ENCODE measurements around the gene ATP9B. TPM values are rescaled to one million over a fixed set of nuclear protein-coding genes. Genes with fewer than 3 reads are reported as not detected.
"Not testable (repeated sequence)": the region's sequence is repeated elsewhere in the genome, so short reads cannot be mapped to it uniquely, and the experiment has no call there.

Gene ATP9B
- total and polyA plus RNA-seq, 9 donors, result 19.9 to 72.1 (median 43.2) TPM

DNA sequence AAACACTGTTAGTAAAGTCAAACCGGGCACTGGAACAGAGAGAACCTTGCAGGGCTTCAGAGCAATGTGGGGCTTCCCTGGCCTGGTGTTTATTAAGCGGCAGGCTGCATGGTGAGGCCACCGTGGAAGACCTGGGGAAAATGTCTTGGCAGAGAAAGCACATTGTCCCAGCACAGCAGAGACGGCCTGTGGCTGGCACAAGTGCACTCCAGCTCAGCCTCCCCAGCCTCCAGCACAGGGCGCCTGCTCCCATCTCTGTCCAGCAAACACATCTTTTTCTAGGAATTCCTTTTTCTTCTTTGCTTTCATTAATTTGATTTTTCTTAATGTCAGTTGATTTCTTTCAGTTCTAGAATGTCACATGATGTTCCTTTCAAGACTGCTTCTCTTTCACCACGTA, 188.3 kb downstream of the ATP9B start:
- intact Hi-C loops (cut with DNase I), result no loop called here
- Histone ChIP-seq H3K27me3 (no peaks in the 10 kb centered on the region), H3K4me1 (ENCODE audit: insufficient read depth) (peaks cover 5% of the 10 kb centered on the region), H3K9me3 (no peaks in the 10 kb centered on the region), H3K27ac (no peak overlapping the region), H3K4me3 (no peak overlapping the region), H3K36me3 (no peaks in the 10 kb centered on the region)
- 75 to 87% (median 81%) methylated on average over 6 of the region's 6 CpGs for WGBS, 3 donors
- TF ChIP-seq EP300 (IDR thresholded peaks at IDR 0.05) (no peak), POLR2A (IDR thresholded peaks at IDR 0.05) (no peak)
- TF ChIP-seq, protein P1, sequence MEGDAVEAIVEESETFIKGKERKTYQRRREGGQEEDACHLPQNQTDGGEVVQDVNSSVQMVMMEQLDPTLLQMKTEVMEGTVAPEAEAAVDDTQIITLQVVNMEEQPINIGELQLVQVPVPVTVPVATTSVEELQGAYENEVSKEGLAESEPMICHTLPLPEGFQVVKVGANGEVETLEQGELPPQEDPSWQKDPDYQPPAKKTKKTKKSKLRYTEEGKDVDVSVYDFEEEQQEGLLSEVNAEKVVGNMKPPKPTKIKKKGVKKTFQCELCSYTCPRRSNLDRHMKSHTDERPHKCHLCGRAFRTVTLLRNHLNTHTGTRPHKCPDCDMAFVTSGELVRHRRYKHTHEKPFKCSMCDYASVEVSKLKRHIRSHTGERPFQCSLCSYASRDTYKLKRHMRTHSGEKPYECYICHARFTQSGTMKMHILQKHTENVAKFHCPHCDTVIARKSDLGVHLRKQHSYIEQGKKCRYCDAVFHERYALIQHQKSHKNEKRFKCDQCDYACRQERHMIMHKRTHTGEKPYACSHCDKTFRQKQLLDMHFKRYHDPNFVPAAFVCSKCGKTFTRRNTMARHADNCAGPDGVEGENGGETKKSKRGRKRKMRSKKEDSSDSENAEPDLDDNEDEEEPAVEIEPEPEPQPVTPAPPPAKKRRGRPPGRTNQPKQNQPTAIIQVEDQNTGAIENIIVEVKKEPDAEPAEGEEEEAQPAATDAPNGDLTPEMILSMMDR (IDR thresholded peaks at IDR 0.05), result no peak
- DNase-seq, result no peak

DNA sequence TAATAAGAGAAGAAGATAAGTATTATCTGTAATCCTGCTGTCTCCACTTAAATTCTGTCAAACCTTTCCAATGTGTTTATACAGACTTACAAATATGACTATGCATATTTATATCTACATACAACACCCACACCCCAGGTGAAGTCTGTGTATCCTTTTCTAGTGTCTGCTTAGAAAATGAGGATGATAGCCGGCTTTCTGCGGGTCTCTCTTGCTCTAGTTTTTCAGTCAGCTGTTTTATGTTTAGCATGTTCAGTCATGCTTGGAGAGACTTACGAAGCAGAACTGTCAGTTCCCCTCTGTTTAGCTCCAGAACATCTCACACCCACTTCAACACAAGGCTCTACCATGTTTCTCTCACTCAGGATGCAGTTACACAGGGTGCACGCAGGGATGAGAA, 189.3 kb downstream of the ATP9B start:
- H3K9me3 ChIP-seq, result no peaks in the 10 kb centered on the region
- no peaks in the 10 kb centered on the region for H3K27me3 ChIP-seq
- intact Hi-C loops (cut with DNase I), result no loop called here
- H3K4me1 ChIP-seq (ENCODE audit: insufficient read depth), result peaks cover 2% of the 10 kb centered on the region
- H3K27ac ChIP-seq, result no peak overlapping the region
- no peak overlapping the region for H3K4me3 ChIP-seq
- DNase-seq, result no peak
- H3K36me3 ChIP-seq, result no peaks in the 10 kb centered on the region
- WGBS, 3 donors, result 85 to 95% (median 88%) methylated on average over 4 of the region's 4 CpGs
- no peak for TF ChIP-seq EP300 (IDR thresholded peaks at IDR 0.05)
- TF ChIP-seq, protein P1 (IDR thresholded peaks at IDR 0.05), result no peak
- no peak for TF ChIP-seq POLR2A (IDR thresholded peaks at IDR 0.05)

DNA sequence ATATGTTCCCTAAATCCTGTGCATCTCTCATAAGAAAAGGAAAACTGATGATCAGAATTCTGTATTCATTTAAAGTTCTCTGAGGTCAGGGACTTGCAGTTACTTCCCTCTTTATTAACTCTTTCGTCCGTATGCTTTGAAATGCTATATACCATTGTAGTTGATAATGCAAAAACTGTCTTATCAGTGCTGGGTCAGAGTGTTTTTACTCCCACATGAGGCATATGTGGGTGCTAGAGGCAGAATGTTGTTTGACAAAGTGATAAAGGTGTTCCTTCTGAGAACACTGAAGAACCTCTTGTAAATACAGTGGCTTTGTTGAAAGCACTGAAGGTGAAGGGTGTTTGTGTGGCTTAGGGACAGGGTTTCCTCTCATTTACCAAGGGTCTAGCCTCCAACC, 190.0 kb downstream of the ATP9B start:
- Histone ChIP-seq H3K36me3 (no peaks in the 10 kb centered on the region), H3K27me3 (no peaks in the 10 kb centered on the region), H3K4me3 (no peak overlapping the region), H3K9me3 (no peaks in the 10 kb centered on the region), H3K27ac (no peak overlapping the region), H3K4me1 (ENCODE audit: insufficient read depth) (peaks cover 2% of the 10 kb centered on the region)
- intact Hi-C loops (cut with DNase I), result no loop called here
- no peak for DNase-seq
- 77 to 90% (median 83%) methylated on average over 2 of the region's 2 CpGs for WGBS, 3 donors
- TF ChIP-seq, protein P1 (IDR thresholded peaks at IDR 0.05), result no peak
- TF ChIP-seq POLR2A (IDR thresholded peaks at IDR 0.05) (no peak), EP300 (IDR thresholded peaks at IDR 0.05) (no peak)

DNA sequence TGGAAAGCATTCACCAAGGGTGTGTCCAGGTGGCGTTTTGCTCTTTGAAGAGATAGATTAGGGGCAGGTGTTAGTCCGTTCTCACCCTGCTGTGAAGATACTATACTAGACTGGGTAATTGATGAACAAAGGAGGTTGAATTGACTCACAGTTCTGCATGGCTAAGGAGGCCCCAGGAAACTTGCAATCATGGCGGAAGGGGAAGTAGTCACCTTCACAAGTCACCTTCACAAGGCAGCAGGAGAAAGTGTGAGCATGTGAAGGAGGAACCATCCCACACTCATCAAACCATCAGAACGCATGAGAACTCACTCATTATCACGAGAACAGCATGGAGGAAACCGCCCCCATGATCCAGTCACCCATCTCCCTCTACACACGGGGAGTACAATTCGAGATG, 190.8 kb downstream of the ATP9B start:
- H3K4me1 ChIP-seq (ENCODE audit: insufficient read depth), result peaks cover 2% of the 10 kb centered on the region
- H3K4me3 ChIP-seq, result no peak overlapping the region
- DNase-seq, result no peak
- intact Hi-C loops (cut with DNase I), result no loop called here
- no peak for TF ChIP-seq EP300 (IDR thresholded peaks at IDR 0.05)
- TF ChIP-seq, protein P1 (IDR thresholded peaks at IDR 0.05), result no peak
- H3K27me3 ChIP-seq, result no peaks in the 10 kb centered on the region
- WGBS, 3 donors, result 92 to 95% (median 94%) methylated on average over 8 of the region's 8 CpGs
- H3K36me3 ChIP-seq, result no peaks in the 10 kb centered on the region
- no peaks in the 10 kb centered on the region for H3K9me3 ChIP-seq
- H3K27ac ChIP-seq, result no peak overlapping the region

DNA sequence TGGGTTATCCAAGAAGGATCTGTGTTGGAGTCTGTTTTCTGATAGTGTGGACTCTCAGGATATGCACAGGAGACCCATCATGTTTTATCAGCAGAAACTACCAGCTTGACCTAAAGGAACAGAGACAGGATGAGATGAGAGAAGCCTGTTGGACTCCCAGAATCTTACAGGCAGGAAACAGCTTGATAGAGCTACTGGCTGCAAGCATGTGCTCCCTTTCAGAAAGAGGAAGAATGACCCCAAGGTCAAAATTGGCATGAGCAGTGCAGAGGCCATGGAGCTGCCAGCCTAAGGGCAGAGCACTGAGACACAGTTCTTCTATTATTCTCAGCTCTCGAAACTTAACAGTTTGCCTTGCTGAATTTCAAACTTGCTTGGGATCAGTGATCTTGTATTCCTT, 191.3 kb downstream of the ATP9B start:
- H3K27ac ChIP-seq, result no peak overlapping the region
- intact Hi-C loops (cut with DNase I), result no loop called here
- TF ChIP-seq, protein P1 (IDR thresholded peaks at IDR 0.05), result no peak
- TF ChIP-seq EP300 (IDR thresholded peaks at IDR 0.05), result no peak
- TF ChIP-seq POLR2A (IDR thresholded peaks at IDR 0.05), result no peak
- H3K9me3 ChIP-seq, result no peaks in the 10 kb centered on the region
- H3K4me1 ChIP-seq (ENCODE audit: insufficient read depth), result peaks cover 2% of the 10 kb centered on the region
- no peak for DNase-seq
- no peaks in the 10 kb centered on the region for H3K27me3 ChIP-seq
- 96 to 100% (median 100%) methylated on average over 1 of the region's 1 CpG for WGBS, 3 donors
- H3K4me3 ChIP-seq, result no peak overlapping the region
- no peaks in the 10 kb centered on the region for H3K36me3 ChIP-seq

DNA sequence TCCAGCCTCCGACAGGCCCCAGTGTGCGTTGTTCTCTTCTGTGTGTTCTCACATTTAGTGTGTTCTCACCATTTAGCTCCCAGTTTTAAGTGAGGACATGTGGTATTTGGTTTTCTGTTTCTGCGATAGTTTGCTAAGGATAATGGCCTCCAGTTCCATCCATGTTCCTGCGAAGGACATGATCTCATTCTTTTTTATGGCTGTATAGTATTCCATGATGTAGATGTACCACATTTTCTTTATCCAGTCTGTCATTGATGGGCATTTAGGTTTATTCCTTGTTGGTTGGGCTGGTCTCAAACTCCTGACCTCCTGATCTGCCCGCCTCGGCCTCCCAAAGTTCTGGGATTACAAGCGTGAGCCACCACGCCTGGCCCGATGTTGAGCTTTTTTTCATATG, 195.9 kb downstream of the ATP9B start:
- H3K4me3 ChIP-seq; intact Hi-C loops (cut with DNase I); H3K9me3 ChIP-seq; DNase-seq; H3K4me1 ChIP-seq (ENCODE audit: insufficient read depth); H3K36me3 ChIP-seq; H3K27me3 ChIP-seq; H3K27ac ChIP-seq: not testable (repeated sequence)
- WGBS, 3 donors, result 97 to 98% (median 98%) methylated on average over 9 of the region's 9 CpGs

DNA sequence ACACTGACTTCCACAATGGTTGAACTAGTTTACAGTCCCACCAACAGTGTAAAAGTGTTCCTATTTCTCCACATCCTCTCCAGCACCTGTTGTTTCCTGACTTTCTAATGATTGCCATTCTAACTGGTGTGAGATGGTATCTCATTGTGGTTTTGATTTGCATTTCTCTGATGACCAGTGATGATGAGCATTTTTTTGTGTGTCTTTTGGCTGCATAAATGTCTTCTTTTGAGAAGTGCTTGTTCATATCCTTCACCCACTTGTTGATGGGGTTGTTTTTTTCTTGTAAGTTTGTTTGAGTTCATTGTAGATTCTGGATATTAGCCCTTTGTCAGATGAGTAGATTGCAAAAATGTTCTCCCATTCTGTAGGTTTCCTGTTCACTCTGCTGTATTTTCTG, 202.6 kb downstream of the ATP9B start:
- intact Hi-C loops (cut with DNase I); H3K4me3 ChIP-seq: not testable (repeated sequence)

More for the DNA sequence above, 202.6 kb downstream of the ATP9B start:
- not testable (repeated sequence) for H3K4me1 ChIP-seq (ENCODE audit: insufficient read depth); H3K27ac ChIP-seq; H3K27me3 ChIP-seq; H3K36me3 ChIP-seq; H3K9me3 ChIP-seq; DNase-seq

All from ovary (tissue), 9 donors.